HG03342 (cell line): ENCODE results near the gene GRM7.

Experiments
- ATAC-seq: cut with Tn5 transposase; IDR thresholded peaks from one replicate; pipeline ENCODE4 v1.9.1; 2021; ENCODE audit warnings: mild to moderate bottlenecking, moderate library complexity; ENCODE audit not compliant: unreplicated experiment

GRM7 gene

GRCh38 chr3:7469866-7470265 lies 609.0 kb downstream of the GRM7 start:
- ATAC-seq, result no peak

- ATAC-seq, result no peak
Measured at GRCh38 chr3:7484636-7485035, 623.7 kb downstream of the GRM7 start.

GRCh38 chr3:7487763-7488162 lies 626.8 kb downstream of the GRM7 start:
- ATAC-seq, result no peak

GRCh38 chr3:7489417-7489816 lies 628.5 kb downstream of the GRM7 start:
- ATAC-seq, result no peak

- no peak for ATAC-seq
Measured at GRCh38 chr3:7498715-7499114, 637.8 kb downstream of the GRM7 start.

GRCh38 chr3:7503431-7503830 lies 642.5 kb downstream of the GRM7 start:
- no peak for ATAC-seq

GRCh38 chr3:7504886-7505775 lies 644.2 kb downstream of the GRM7 start:
- no peak for ATAC-seq

GRCh38 chr3:7506606-7507180 lies 645.8 kb downstream of the GRM7 start:
- no peak for ATAC-seq

GRCh38 chr3:7508821-7509220 lies 647.9 kb downstream of the GRM7 start:
- ATAC-seq, result no peak

- no peak for ATAC-seq
Measured at GRCh38 chr3:7512048-7512447, 651.1 kb downstream of the GRM7 start.

- no peak for ATAC-seq
Measured at GRCh38 chr3:7518026-7518425, 657.1 kb downstream of the GRM7 start.

GRCh38 chr3:7518456-7518855 lies 657.5 kb downstream of the GRM7 start:
- no peak for ATAC-seq

GRCh38 chr3:7520059-7520458 lies 659.1 kb downstream of the GRM7 start:
- ATAC-seq, result no peak

GRCh38 chr3:7520593-7520992 lies 659.7 kb downstream of the GRM7 start:
- ATAC-seq, result no peak

- no peak for ATAC-seq
Measured at GRCh38 chr3:7536510-7536909, 675.6 kb downstream of the GRM7 start.

GRCh38 chr3:7536921-7537320 lies 676.0 kb downstream of the GRM7 start:
- ATAC-seq, result no peak

- ATAC-seq, result no peak
Measured at GRCh38 chr3:7543294-7543880, 682.5 kb downstream of the GRM7 start.

GRCh38 chr3:7545334-7545733 lies 684.4 kb downstream of the GRM7 start:
- ATAC-seq, result no peak

- no peak for ATAC-seq
Measured at GRCh38 chr3:7546253-7546652, 685.3 kb downstream of the GRM7 start.

- ATAC-seq, result no peak
Measured at GRCh38 chr3:7547826-7548225, 686.9 kb downstream of the GRM7 start.

GRCh38 chr3:7562892-7563291 lies 702.0 kb downstream of the GRM7 start:
- no peak for ATAC-seq

GRCh38 chr3:7565574-7565973 lies 704.7 kb downstream of the GRM7 start:
- no peak for ATAC-seq
